ENCODE results near the gene RXRA. TPM values are rescaled to one million over a fixed set of nuclear protein-coding genes. Genes with fewer than 3 reads are reported as not detected.

RXRA gene
- total and polyA plus RNA-seq, 2 experiments from 2014 or later = 32.9 to 46.1 TPM

DNA sequence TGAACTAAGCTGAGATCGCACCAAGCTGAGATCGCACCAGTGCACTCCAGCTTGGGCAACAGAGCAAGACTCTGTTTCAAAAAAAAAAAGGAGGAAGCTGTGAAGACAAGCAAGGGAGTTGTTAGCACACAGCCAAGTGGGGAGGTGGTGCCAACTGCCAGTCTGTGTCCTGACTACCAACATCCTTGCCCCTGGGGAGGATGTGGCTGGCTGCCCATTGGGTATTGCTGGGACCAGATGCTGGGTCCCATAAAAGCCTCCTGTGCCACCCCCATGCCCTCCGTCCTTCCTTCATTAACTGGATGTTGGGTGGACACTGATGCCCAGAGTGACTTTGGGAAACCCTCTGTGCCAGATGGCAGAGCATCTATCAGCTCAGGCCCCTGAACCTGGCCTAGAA is 158.2 kb downstream of the RXRA start:
- Histone ChIP-seq H3K36me3 (no peaks in the 10 kb centered on the region), H3K9me3 (ENCODE audit: low read depth) (no peaks in the 10 kb centered on the region), H3K4me3 (no peak overlapping the region), H3K27ac (no peak overlapping the region), H3K27me3 (no peaks in the 10 kb centered on the region), H3K4me1 (ENCODE audit: low read depth) (no peaks in the 10 kb centered on the region)
- no peak for DNase-seq (ENCODE audit: low read depth in 1 of 2, low spot score in 1 of 2)
- TF ChIP-seq, protein P1, sequence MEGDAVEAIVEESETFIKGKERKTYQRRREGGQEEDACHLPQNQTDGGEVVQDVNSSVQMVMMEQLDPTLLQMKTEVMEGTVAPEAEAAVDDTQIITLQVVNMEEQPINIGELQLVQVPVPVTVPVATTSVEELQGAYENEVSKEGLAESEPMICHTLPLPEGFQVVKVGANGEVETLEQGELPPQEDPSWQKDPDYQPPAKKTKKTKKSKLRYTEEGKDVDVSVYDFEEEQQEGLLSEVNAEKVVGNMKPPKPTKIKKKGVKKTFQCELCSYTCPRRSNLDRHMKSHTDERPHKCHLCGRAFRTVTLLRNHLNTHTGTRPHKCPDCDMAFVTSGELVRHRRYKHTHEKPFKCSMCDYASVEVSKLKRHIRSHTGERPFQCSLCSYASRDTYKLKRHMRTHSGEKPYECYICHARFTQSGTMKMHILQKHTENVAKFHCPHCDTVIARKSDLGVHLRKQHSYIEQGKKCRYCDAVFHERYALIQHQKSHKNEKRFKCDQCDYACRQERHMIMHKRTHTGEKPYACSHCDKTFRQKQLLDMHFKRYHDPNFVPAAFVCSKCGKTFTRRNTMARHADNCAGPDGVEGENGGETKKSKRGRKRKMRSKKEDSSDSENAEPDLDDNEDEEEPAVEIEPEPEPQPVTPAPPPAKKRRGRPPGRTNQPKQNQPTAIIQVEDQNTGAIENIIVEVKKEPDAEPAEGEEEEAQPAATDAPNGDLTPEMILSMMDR (IDR thresholded peaks at IDR 0.05; ENCODE audit: low read depth, low read length) = no peak

DNA sequence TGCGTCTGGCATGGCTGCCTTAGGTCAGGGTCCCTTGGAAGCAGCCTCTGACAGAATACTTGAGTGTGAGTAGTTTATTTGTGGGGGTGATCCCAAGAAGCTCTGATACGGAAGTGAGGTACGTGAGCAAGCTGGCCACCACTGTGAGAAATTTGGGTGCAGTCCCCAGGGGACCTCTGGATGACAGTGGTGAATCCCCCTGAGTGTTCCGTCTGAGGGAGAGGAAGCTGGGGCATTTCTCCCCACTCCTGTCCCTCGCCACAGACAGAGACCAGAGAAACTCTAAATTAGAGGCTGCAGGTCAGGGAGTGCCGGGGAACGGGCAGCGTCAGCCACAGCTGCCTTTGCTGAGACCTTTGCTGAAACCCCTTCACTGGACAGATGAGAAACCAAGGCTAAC is 159.4 kb downstream of the RXRA start:
- Histone ChIP-seq H3K36me3 (no peaks in the 10 kb centered on the region), H3K27ac (no peak overlapping the region)

DNA sequence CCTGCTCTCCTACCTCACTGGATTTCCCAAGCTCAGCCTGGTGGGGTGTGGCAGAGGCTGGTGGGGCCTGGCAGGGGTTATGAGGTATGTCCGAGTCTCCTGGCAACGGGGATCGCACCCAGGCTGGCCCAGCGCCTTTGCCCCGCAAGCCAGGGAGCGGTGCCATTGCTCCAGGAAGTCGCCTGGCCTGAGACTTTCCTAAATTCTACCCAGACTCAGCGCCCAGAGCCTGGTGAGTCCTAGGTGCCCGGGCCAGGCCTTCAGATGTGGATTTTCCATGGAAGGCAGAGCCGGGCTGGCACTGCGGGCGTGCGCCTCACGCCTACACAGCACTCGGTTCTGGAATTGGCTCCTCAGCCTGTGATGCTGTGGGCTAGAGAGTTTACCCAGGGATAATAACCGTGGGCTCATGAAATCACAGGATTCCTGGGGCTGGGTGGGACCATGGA is 159.9 kb downstream of the RXRA start:
- DNase-seq (ENCODE audit: low read depth in 1 of 2, low spot score in 1 of 2) = no peak
- Histone ChIP-seq H3K4me1 (ENCODE audit: low read depth) (no peaks in the 10 kb centered on the region), H3K36me3 (no peaks in the 10 kb centered on the region), H3K4me3 (no peak overlapping the region), H3K27me3 (no peaks in the 10 kb centered on the region), H3K9me3 (ENCODE audit: low read depth) (no peaks in the 10 kb centered on the region), H3K27ac (no peak overlapping the region)
- TF ChIP-seq, protein P1 (IDR thresholded peaks at IDR 0.05; ENCODE audit: low read depth, low read length) = no peak

More for the DNA sequence above, 159.4 kb downstream of the RXRA start:
- Histone ChIP-seq H3K4me1 (ENCODE audit: low read depth) (no peaks in the 10 kb centered on the region), H3K4me3 (no peak overlapping the region), H3K27me3 (no peaks in the 10 kb centered on the region), H3K9me3 (ENCODE audit: low read depth) (no peaks in the 10 kb centered on the region)
- TF ChIP-seq, protein P1 (IDR thresholded peaks at IDR 0.05; ENCODE audit: low read depth, low read length) = no peak
- no peak for DNase-seq (ENCODE audit: low read depth in 1 of 2, low spot score in 1 of 2)

DNA sequence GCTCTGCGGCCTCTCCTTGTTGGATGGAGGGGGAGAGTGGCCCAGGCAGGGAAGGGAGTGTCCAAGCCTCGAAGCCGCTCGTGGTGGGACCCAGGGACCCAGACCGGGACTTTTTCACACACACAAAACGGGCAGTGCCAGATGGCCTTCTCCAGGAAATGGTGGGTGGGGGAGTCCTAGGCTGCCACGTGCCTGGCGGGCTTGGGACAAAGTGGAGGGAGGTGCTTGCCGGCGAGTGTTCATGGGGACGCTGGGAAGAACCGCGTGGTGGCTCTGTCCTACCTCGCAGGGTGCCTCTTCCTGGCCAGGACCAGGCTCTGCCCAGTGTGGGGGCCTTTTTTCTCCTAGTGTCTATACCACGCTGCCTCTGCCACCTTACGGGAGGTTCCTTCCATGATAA is 160.3 kb downstream of the RXRA start:
- H3K27ac ChIP-seq = no peak overlapping the region

More for the DNA sequence above, 160.3 kb downstream of the RXRA start:
- H3K4me1 ChIP-seq (ENCODE audit: low read depth) = no peaks in the 10 kb centered on the region
- H3K4me3 ChIP-seq = no peak overlapping the region
- H3K27me3 ChIP-seq = no peaks in the 10 kb centered on the region
- DNase-seq (ENCODE audit: low read depth in 1 of 2, low spot score in 1 of 2) = no peak
- TF ChIP-seq, protein P1 (IDR thresholded peaks at IDR 0.05; ENCODE audit: low read depth, low read length) = no peak
- H3K36me3 ChIP-seq = no peaks in the 10 kb centered on the region
- H3K9me3 ChIP-seq (ENCODE audit: low read depth) = no peaks in the 10 kb centered on the region

Other genes with a start within 250 kb of the RXRA start
- 26.0 and 27.3 TPM in 2 replicates for gene WDR5, start 190.4 kb upstream of the RXRA start, total RNA-seq
- 21.0 and 27.3 TPM in 2 replicates for gene WDR5, start 190.4 kb upstream of the RXRA start, polyA plus RNA-seq
- not detected in 2 replicates for gene RNU6ATAC, start 161.9 kb upstream of the RXRA start, total RNA-seq
- not detected in 2 replicates for gene RNU6ATAC, start 161.9 kb upstream of the RXRA start, polyA plus RNA-seq

All from cardiac muscle cell (in vitro differentiated cells and primary cell).